Right lobe of liver (tissue), 4 donors: Measurements from ENCODE around the gene RIMBP2.

Experiments used
- POLR2A ChIP-seq: fragments of 450-650 bp; IDR thresholded peaks from one replicate; pipeline ENCODE4 v1.6.1; 2017; ENCODE audit warnings: antibody characterized with exemption, mild to moderate bottlenecking
- TF ChIP-seq, protein P1 (sequence below), 4 donors: fragments of 200-600 bp in 3 of 4; fragments of 450-650 bp in 1 of 4; IDR thresholded peaks; one replicate each; pipeline versions ENCODE4 v1.5.1 to v1.8.0; 2016 to 2022; ENCODE audit warnings: antibody characterized with exemption in 4 of 4, mild to moderate bottlenecking in 2 of 4
- donor health status: DM: no; HTN: no; CAD: no.
- donor health status: DM: no; HTN: no; CAD: no.
- donor health status: DM: no; HTN: yes; CAD: no.

DNA sequence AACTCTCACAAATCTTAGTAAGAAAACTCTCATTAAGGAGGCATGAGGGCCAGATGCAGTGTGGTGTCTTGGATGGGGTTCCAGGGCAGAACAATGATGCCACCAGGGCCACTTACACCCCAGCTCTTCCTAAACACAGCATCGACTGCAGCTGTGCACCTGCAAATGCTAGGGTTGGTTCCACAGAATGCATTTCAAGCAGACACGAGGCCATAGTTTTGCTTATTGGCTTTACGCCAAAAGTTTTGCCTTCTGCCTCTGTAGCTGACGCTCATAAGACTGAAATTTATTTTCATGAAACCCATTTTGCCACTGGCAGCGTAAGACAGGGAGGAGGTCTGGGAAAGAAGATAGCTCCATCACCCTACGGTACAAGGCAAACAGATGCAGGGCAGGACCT is 179.0 kb downstream of the RIMBP2 start:
- TF ChIP-seq, protein P1, sequence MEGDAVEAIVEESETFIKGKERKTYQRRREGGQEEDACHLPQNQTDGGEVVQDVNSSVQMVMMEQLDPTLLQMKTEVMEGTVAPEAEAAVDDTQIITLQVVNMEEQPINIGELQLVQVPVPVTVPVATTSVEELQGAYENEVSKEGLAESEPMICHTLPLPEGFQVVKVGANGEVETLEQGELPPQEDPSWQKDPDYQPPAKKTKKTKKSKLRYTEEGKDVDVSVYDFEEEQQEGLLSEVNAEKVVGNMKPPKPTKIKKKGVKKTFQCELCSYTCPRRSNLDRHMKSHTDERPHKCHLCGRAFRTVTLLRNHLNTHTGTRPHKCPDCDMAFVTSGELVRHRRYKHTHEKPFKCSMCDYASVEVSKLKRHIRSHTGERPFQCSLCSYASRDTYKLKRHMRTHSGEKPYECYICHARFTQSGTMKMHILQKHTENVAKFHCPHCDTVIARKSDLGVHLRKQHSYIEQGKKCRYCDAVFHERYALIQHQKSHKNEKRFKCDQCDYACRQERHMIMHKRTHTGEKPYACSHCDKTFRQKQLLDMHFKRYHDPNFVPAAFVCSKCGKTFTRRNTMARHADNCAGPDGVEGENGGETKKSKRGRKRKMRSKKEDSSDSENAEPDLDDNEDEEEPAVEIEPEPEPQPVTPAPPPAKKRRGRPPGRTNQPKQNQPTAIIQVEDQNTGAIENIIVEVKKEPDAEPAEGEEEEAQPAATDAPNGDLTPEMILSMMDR (IDR thresholded peaks at IDR 0.05): no peak
- TF ChIP-seq POLR2A: no peak
